H1 (cell line): ENCODE measurements around the gene ERC1. TPM values are rescaled to one million over a fixed set of nuclear protein-coding genes. Genes with fewer than 3 reads are reported as not detected.

Source experiments
- CTCF ChIA-PET: fragments of 300-600 bp; sonication (Branson Sonifier 250); formaldehyde crosslinking; loops from one replicate; lab custom pipeline; 2021; ENCODE audit not compliant: partially characterized antibody; lab: Charles Lee
- POLR2A ChIA-PET: fragments of 300-600 bp; sonication (Branson Sonifier 250); formaldehyde crosslinking; loops from one replicate; lab custom pipeline; 2021; ENCODE audit warnings: inconsistent platforms; ENCODE audit not compliant: partially characterized antibody; lab: Charles Lee
- DNase-seq, 2 experiments: peaks; one replicate each; pipeline versions ENCODE4 v3.0.0 to v3.0.0-alpha.2; 2010 to 2022; ENCODE audit warnings: low spot score in 2 of 2, low read depth in 1 of 2, mixed read lengths in 1 of 2
- FAIRE-seq: peaks from 2 replicates; lab custom pipeline; 2011; peaks lifted over from hg19 to GRCh38; lab: Jason Lieb, UNC
- H2AFZ ChIP-seq: 2 replicates; pipeline ENCODE4 v1.8.1; 2012; ENCODE audit warnings: low read length, inconsistent platforms
- H2AK5ac ChIP-seq: 2 replicates; pipeline ENCODE4 v1.6.1; 2013; ENCODE audit warnings: low read depth, low read length
- H2BK120ac ChIP-seq: replicated peaks from 2 replicates; pipeline ENCODE3; 2013; ENCODE audit warnings: low read depth, low read length, inconsistent platforms
- H2BK12ac ChIP-seq: 2 replicates; pipeline ENCODE4 v1.6.1; 2013; ENCODE audit warnings: low read depth, low read length
- H2BK15ac ChIP-seq: 2 replicates; pipeline ENCODE4 v1.6.1; 2013; ENCODE audit warnings: low read length
- H2BK20ac ChIP-seq: 2 replicates; pipeline ENCODE4 v1.6.1; 2013; ENCODE audit warnings: low read length
- H2BK5ac ChIP-seq: 2 replicates; pipeline ENCODE4 v1.6.1; 2013; ENCODE audit warnings: low read depth, low read length
- H3K14ac ChIP-seq: 2 replicates; pipeline ENCODE4 v1.6.1; 2013; ENCODE audit warnings: inconsistent platforms; ENCODE audit not compliant: insufficient read length
- H3K18ac ChIP-seq: 2 replicates; pipeline ENCODE4 v1.6.1; 2013; ENCODE audit warnings: low read length; ENCODE audit errors: extremely low read depth
- H3K23ac ChIP-seq: 2 replicates; pipeline ENCODE4 v1.6.1; 2013; ENCODE audit warnings: inconsistent platforms; ENCODE audit not compliant: insufficient read length
- H3K23me2 ChIP-seq: 2 replicates; pipeline ENCODE4 v1.6.1; 2013; ENCODE audit warnings: low read depth, low read length
- H3K27ac ChIP-seq: 2 replicates; pipeline ENCODE4 v1.6.1; 2011; ENCODE audit warnings: low read depth, low read length, inconsistent platforms
- H3K27me3 ChIP-seq, 4 experiments: replicated peaks in 1 of 4; 1 replicate in 1 of 4; 2 replicates in 3 of 4; pipeline versions ENCODE4 v1.6.1 to v1.8.1; 2011 to 2013; ENCODE audit warnings: low read length in 3 of 4, mild to moderate bottlenecking in 3 of 4, inconsistent platforms in 2 of 4, mixed read lengths in 2 of 4, moderate library complexity in 1 of 4; ENCODE audit not compliant: control insufficient read depth in 3 of 4, insufficient read depth in 3 of 4; ENCODE audit errors: extremely low read depth in 1 of 4
- H3K36me3 ChIP-seq, 4 experiments: 2 replicates each; pipeline versions ENCODE4 v1.6.1 to v1.8.1; 2011 to 2013; ENCODE audit warnings: mild to moderate bottlenecking in 4 of 4, low read length in 3 of 4, moderate library complexity in 2 of 4, control low read depth in 1 of 4, inconsistent platforms in 1 of 4; ENCODE audit not compliant: insufficient read depth in 4 of 4, control insufficient read depth in 2 of 4
- H3K4ac ChIP-seq: replicated peaks from 2 replicates; pipeline ENCODE3; 2013; ENCODE audit warnings: low read length, low read depth, mixed read lengths, inconsistent platforms; ENCODE audit not compliant: insufficient read length
- H3K4me1 ChIP-seq, 4 experiments: replicated peaks in 1 of 4; 1 replicate in 1 of 4; 2 replicates in 3 of 4; pipeline versions ENCODE4 v1.6.1 to v1.8.1; 2011 to 2013; ENCODE audit warnings: low read length in 3 of 4, inconsistent platforms in 2 of 4, mixed read lengths in 1 of 4; ENCODE audit not compliant: insufficient read depth in 4 of 4, control insufficient read depth in 3 of 4
- H3K4me2 ChIP-seq, 2 experiments: 2 replicates each; pipeline versions ENCODE4 v1.6.1 to v1.8.1; 2011 to 2013; ENCODE audit warnings: low read depth in 2 of 2, low read length in 2 of 2, control low read depth in 1 of 2, inconsistent platforms in 1 of 2, mild to moderate bottlenecking in 1 of 2; ENCODE audit not compliant: insufficient read depth in 1 of 2
- H3K4me3 ChIP-seq, 4 experiments: fragments of 200-600, 300-600 bp in 1 of 4; sonication (generic), shearing (Covaris generic), sonication (Bioruptor Twin) in 1 of 4; 2 replicates each; pipeline versions ENCODE4 v1.5.1 to v1.8.1; 2011 to 2016; ENCODE audit warnings: low read length in 4 of 4, low read depth in 3 of 4, control low read depth in 2 of 4, inconsistent platforms in 2 of 4, mild to moderate bottlenecking in 2 of 4, mixed read lengths in 1 of 4, moderate library complexity in 1 of 4; ENCODE audit not compliant: insufficient read depth in 2 of 4; ENCODE audit errors: extremely low read depth in 1 of 4
- H3K56ac ChIP-seq: replicated peaks from 2 replicates; pipeline ENCODE3; 2013; ENCODE audit warnings: low read depth, mild to moderate bottlenecking, mixed read lengths, low read length, inconsistent platforms; ENCODE audit not compliant: insufficient read length
- H3K79me1 ChIP-seq: 2 replicates; pipeline ENCODE4 v1.6.1; 2013; ENCODE audit warnings: low read depth, low read length, control low read depth
- H3K79me2 ChIP-seq, 2 experiments: 2 replicates each; pipeline versions ENCODE4 v1.6.1 to v1.8.1; 2012 to 2013; ENCODE audit warnings: low read length in 2 of 2, mild to moderate bottlenecking in 2 of 2, inconsistent platforms in 1 of 2; ENCODE audit not compliant: insufficient read depth in 2 of 2, control insufficient read depth in 1 of 2
- H3K9ac ChIP-seq, 4 experiments: replicated peaks in 1 of 4; 1 replicate in 1 of 4; 2 replicates in 3 of 4; pipeline versions ENCODE4 v1.6.1 to v1.8.1; 2011 to 2013; ENCODE audit warnings: low read depth in 3 of 4, low read length in 3 of 4, control low read depth in 2 of 4, mild to moderate bottlenecking in 2 of 4, moderate library complexity in 2 of 4, inconsistent platforms in 1 of 4; ENCODE audit errors: extremely low read depth in 1 of 4
- H3K9me3 ChIP-seq, 2 experiments: 2 replicates each; pipeline versions ENCODE4 v1.6.1 to v1.8.1; 2012 to 2013; ENCODE audit warnings: mild to moderate bottlenecking in 2 of 2, moderate library complexity in 2 of 2, control low read depth in 1 of 2, inconsistent platforms in 1 of 2, low read depth in 1 of 2, low read length in 1 of 2, mixed read lengths in 1 of 2; ENCODE audit not compliant: insufficient read depth in 2 of 2
- H4K20me1 ChIP-seq, 2 experiments: replicated peaks in 1 of 2; 2 replicates each; pipeline versions ENCODE3 to v1.8.1; 2011 to 2013; ENCODE audit warnings: inconsistent platforms in 2 of 2, low read length in 2 of 2, mild to moderate bottlenecking in 1 of 2; ENCODE audit not compliant: insufficient read depth in 2 of 2, control insufficient read depth in 1 of 2
- H4K5ac ChIP-seq: 2 replicates; pipeline ENCODE4 v1.6.1; 2013; ENCODE audit warnings: low read length, low read depth, mixed read lengths, inconsistent platforms; ENCODE audit not compliant: insufficient read length
- H4K8ac ChIP-seq: 2 replicates; pipeline ENCODE4 v1.8.0; 2013; ENCODE audit warnings: mild to moderate bottlenecking, moderate library complexity, low read length, inconsistent platforms; ENCODE audit not compliant: insufficient read depth; ENCODE audit errors: extremely low read depth
- H4K91ac ChIP-seq: replicated peaks from 2 replicates; pipeline ENCODE3; 2013; ENCODE audit warnings: low read length, mixed read lengths, inconsistent platforms; ENCODE audit not compliant: insufficient read length
- BACH1 ChIP-seq: IDR thresholded peaks from 2 replicates; pipeline ENCODE4 v1.6.1; 2012; ENCODE audit warnings: low read length, improper control_type of control experiment
- CHD2 ChIP-seq: IDR thresholded peaks from 2 replicates; pipeline ENCODE4 v1.6.1; 2012; ENCODE audit warnings: low read length, improper control_type of control experiment
- JUND ChIP-seq: IDR thresholded peaks from 2 replicates; pipeline ENCODE4 v1.6.1; 2011; ENCODE audit warnings: mild to moderate bottlenecking, improper control_type of control experiment, low read length
- KDM1A ChIP-seq: fragments of 200-600, 300-600 bp; sonication (generic); IDR thresholded peaks from 2 replicates; pipeline ENCODE4 v1.7.1; 2016; ENCODE audit warnings: mild to moderate bottlenecking, low read length, borderline replicate concordance
- MAFK ChIP-seq: IDR thresholded peaks from 2 replicates; pipeline ENCODE4 v1.6.1; 2012; ENCODE audit warnings: low read depth, mild to moderate bottlenecking, improper control_type of control experiment, low read length
- NANOG ChIP-seq: IDR thresholded peaks from 2 replicates; pipeline ENCODE4 v1.6.1; 2011; ENCODE audit warnings: low read length, low read depth, mild to moderate bottlenecking, inconsistent platforms; ENCODE audit not compliant: insufficient read depth, poor library complexity, severe bottlenecking
- PHF8 ChIP-seq: fragments of 200-600 bp; sonication (generic); conservative IDR thresholded peaks from 2 replicates; pipeline ENCODE4 v1.7.1; 2012; ENCODE audit warnings: low read depth, mild to moderate bottlenecking, inconsistent platforms, low read length, moderate library complexity
- POU5F1 ChIP-seq: IDR thresholded peaks from 2 replicates; pipeline ENCODE4 v1.6.1; 2011; ENCODE audit warnings: low read depth, mild to moderate bottlenecking, low read length, moderate library complexity
- whole genome bisulfite sequencing, 2 experiments: shearing (Covaris generic) in 1 of 2; methylation state at CpG; one replicate each; pipeline versions ENCODE4 v1.1.6 to v1.1.7; 2013 to 2015; ENCODE audit warnings: low lambda C conversion rate in 2 of 2, mixed read lengths in 2 of 2, inconsistent platforms in 1 of 2, low coverage in 1 of 2, missing lambda C conversion rate in 1 of 2; ENCODE audit not compliant: insufficient replicate concordance in 2 of 2, insufficient coverage in 1 of 2, insufficient read length in 1 of 2; ENCODE audit errors: extremely low coverage in 1 of 2, missing lambda C conversion rate in 1 of 2; 5-methylcytosine and 5-hydroxymethylcytosine counted together
- polyA plus RNA-seq, 7 experiments: library from polyadenylated mRNA; depleted of rRNA in 3 of 7; stranded (reverse) in 5 of 7; unstranded in 2 of 7; fragments of >200 nt in 5 of 7; fragments of 200-250 nt in 2 of 7; gene quantifications; 1 replicate in 5 of 7; 2 replicates in 1 of 7; 4 replicates in 1 of 7; pipeline versions ENCODE4 v1.2.1 to v1.2.3, GENCODE V29; 2011 to 2013; ENCODE audit warnings: missing spikeins in 2 of 7, mixed read lengths in 2 of 7
- total RNA-seq: library from RNA; stranded (reverse); fragmentation: NEBNext Ultra II Directional; extraction: Animal tissue kit (Norgen Biotek cat#: 25700); gene quantifications from 2 replicates; pipeline ENCODE4 v1.2.1, GENCODE V29; 2021
- TF ChIP-seq, protein P1 (sequence below): IDR thresholded peaks from 2 replicates; pipeline ENCODE4 v1.6.1; 2012; ENCODE audit warnings: inconsistent platforms

Gene ERC1
- total and polyA plus RNA-seq, 2 of the 8 experiments (the other 6 are each of a cell fraction or from before 2014, with no cell fraction given): 7.8 to 45.7 TPM

- Histone ChIP-seq H3K9me3 (0 out of 4 replicates have a peak, but pooled peaks cover 4 to 5% of the 10 kb centered on the region in 2 experiments), H2AFZ (no peak overlapping the region), H2BK15ac (no peak overlapping the region), H2BK20ac (no peak overlapping the region), H3K4ac (no peak overlapping the region), H3K27me3 (no peaks in the 10 kb centered on the region), H2BK120ac (no peak overlapping the region), H3K4me1 (peaks cover 0 to 5% (median 2%) of the 10 kb centered on the region in 4 experiments; a peak in 3 of 7 replicates), H2BK5ac (no peak overlapping the region), H2BK12ac (no peak overlapping the region), H3K14ac (no peak overlapping the region), H3K79me1 (no peaks in the 10 kb centered on the region), H3K56ac (no peak overlapping the region), H4K91ac (no peak overlapping the region), H2AK5ac (no peak overlapping the region), H3K27ac (no peak overlapping the region), H4K5ac (no peak overlapping the region), H3K23me2 (no peaks in the 10 kb centered on the region), H3K23ac (no peak overlapping the region), H3K9ac (no peak overlapping the region), H3K79me2 (no peaks in the 10 kb centered on the region), H3K4me2 (no peak overlapping the region), H4K8ac (no peak overlapping the region), H3K4me3 (no peak overlapping the region), H3K36me3 (peaks cover 0 to 9% (median 0%) of the 10 kb centered on the region in 4 experiments; a peak in 1 of 8 replicates), H3K18ac (no peak overlapping the region), H4K20me1 (no peaks in the 10 kb centered on the region)
- no peak for TF ChIP-seq JUND
- no peak for TF ChIP-seq POU5F1
- TF ChIP-seq, protein P1, sequence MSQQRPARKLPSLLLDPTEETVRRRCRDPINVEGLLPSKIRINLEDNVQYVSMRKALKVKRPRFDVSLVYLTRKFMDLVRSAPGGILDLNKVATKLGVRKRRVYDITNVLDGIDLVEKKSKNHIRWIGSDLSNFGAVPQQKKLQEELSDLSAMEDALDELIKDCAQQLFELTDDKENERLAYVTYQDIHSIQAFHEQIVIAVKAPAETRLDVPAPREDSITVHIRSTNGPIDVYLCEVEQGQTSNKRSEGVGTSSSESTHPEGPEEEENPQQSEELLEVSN: no peak
- no peak for TF ChIP-seq CHD2
- TF ChIP-seq MAFK: no peak
- no peak for TF ChIP-seq BACH1
- no peak for TF ChIP-seq KDM1A
- TF ChIP-seq NANOG: no peak
- no peak for TF ChIP-seq PHF8
- DNase-seq: no peak
- no peak for FAIRE-seq
- CTCF ChIA-PET: no interaction called here
- POLR2A ChIA-PET: no interaction called here
- 76% methylated on average over 1 of the region's 1 CpG; no CpG with 5 or more reads in 1 of the 2 experiments for WGBS, 2 experiments
These were observed 210.9 kb downstream of the ERC1 start for GRCh38 chr12:1201886-1202285.
